ENCODE measurements around the gene ERG28. TPM values are rescaled to one million over a fixed set of nuclear protein-coding genes. Genes with fewer than 3 reads are reported as not detected.

ERG28 gene
- total RNA-seq, 2 experiments from 2014 or later, result 13.4 to 14.9 TPM

GRCh38 chr14:75612157-75612556 is 48.5 kb downstream of the ERG28 start:
- intact Hi-C loops (cut with micrococcal nuclease), result no loop called here
- no peak for ATAC-seq
- H3K9me3 Mint-ChIP-seq, result peaks cover 8% of the 10 kb centered on the region
- POLR2A ChIA-PET, result no interaction called here
- H3K4me1 Mint-ChIP-seq (ENCODE audit: low read depth), result no peaks in the 10 kb centered on the region
- peaks cover 2% of the 10 kb centered on the region for H3K36me3 Mint-ChIP-seq (ENCODE audit: low read depth)
- no peaks in the 10 kb centered on the region for H3K27me3 Mint-ChIP-seq
- DNase-seq, result no peak
- no peak overlapping the region for H3K4me3 Mint-ChIP-seq
- no peak for TF ChIP-seq CTCF (IDR thresholded peaks at IDR 0.05)
- CTCF ChIA-PET, result no interaction called here
- no peak overlapping the region for H3K27ac Mint-ChIP-seq

- ATAC-seq, result no peak
- Mint-ChIP-seq H3K9me3 (peaks cover 9% of the 10 kb centered on the region), H3K4me3 (no peak overlapping the region), H3K36me3 (ENCODE audit: low read depth) (peaks cover 2% of the 10 kb centered on the region), H3K4me1 (ENCODE audit: low read depth) (no peaks in the 10 kb centered on the region), H3K27ac (no peak overlapping the region), H3K27me3 (no peaks in the 10 kb centered on the region)
- TF ChIP-seq CTCF (IDR thresholded peaks at IDR 0.05), result no peak
- POLR2A ChIA-PET, result no interaction called here
- no peak for DNase-seq
- CTCF ChIA-PET, result interaction anchor here (1.1 kb wide), 1 partner anchor 39 kb away, joined by 3 read pairs; no protein-coding TSS in a partner anchor
- intact Hi-C loops (cut with micrococcal nuclease), result no loop called here
These were observed 49.8 kb downstream of the ERG28 start for GRCh38 chr14:75610834-75611233.

- CTCF ChIA-PET, result no interaction called here
- H3K4me3 Mint-ChIP-seq, result no peak overlapping the region
- TF ChIP-seq CTCF (IDR thresholded peaks at IDR 0.05), result no peak
- intact Hi-C loops (cut with micrococcal nuclease), result no loop called here
- no peak for DNase-seq
- POLR2A ChIA-PET, result no interaction called here
- ATAC-seq, result no peak
- no peaks in the 10 kb centered on the region for H3K4me1 Mint-ChIP-seq (ENCODE audit: low read depth)
- H3K27me3 Mint-ChIP-seq, result no peaks in the 10 kb centered on the region
- H3K27ac Mint-ChIP-seq, result no peak overlapping the region
- H3K9me3 Mint-ChIP-seq, result peaks cover 9% of the 10 kb centered on the region
- H3K36me3 Mint-ChIP-seq (ENCODE audit: low read depth), result peaks cover 2% of the 10 kb centered on the region
These were observed 50.8 kb downstream of the ERG28 start for GRCh38 chr14:75609606-75610475.

- Mint-ChIP-seq H3K4me1 (ENCODE audit: low read depth) (no peaks in the 10 kb centered on the region), H3K36me3 (ENCODE audit: low read depth) (peaks cover 2% of the 10 kb centered on the region), H3K27ac (no peak overlapping the region), H3K27me3 (no peaks in the 10 kb centered on the region), H3K4me3 (no peak overlapping the region), H3K9me3 (peaks cover 9% of the 10 kb centered on the region)
- no peak for TF ChIP-seq CTCF (IDR thresholded peaks at IDR 0.05)
- intact Hi-C loops (cut with micrococcal nuclease), result no loop called here
- ChIA-PET CTCF (no interaction called here), POLR2A (no interaction called here)
- no peak for DNase-seq
- no peak for ATAC-seq
These were observed 51.6 kb downstream of the ERG28 start for GRCh38 chr14:75609116-75609515.

GRCh38 chr14:75607842-75608640 is 52.6 kb downstream of the ERG28 start:
- intact Hi-C loops (cut with micrococcal nuclease), result no loop called here
- H3K27me3 Mint-ChIP-seq, result no peaks in the 10 kb centered on the region
- CTCF ChIA-PET, result interaction anchor here (0.8 kb wide), 1 partner anchor 30 kb away, joined by 3 read pairs; no protein-coding TSS in a partner anchor
- peaks cover 2% of the 10 kb centered on the region for H3K36me3 Mint-ChIP-seq (ENCODE audit: low read depth)
- H3K9me3 Mint-ChIP-seq, result peaks cover 9% of the 10 kb centered on the region
- no peak for TF ChIP-seq CTCF (IDR thresholded peaks at IDR 0.05)
- H3K4me1 Mint-ChIP-seq (ENCODE audit: low read depth), result no peaks in the 10 kb centered on the region
- DNase-seq (no peak), ATAC-seq (no peak)
- POLR2A ChIA-PET, result no interaction called here
- H3K4me3 Mint-ChIP-seq, result no peak overlapping the region
- no peak overlapping the region for H3K27ac Mint-ChIP-seq

Data from activated CD8-positive, alpha-beta T cell treated with anti-CD3 and anti-CD28 coated beads for 36 hours (primary cell).